ENCODE results near the gene SLX9.

The SLX9 gene

DNA sequence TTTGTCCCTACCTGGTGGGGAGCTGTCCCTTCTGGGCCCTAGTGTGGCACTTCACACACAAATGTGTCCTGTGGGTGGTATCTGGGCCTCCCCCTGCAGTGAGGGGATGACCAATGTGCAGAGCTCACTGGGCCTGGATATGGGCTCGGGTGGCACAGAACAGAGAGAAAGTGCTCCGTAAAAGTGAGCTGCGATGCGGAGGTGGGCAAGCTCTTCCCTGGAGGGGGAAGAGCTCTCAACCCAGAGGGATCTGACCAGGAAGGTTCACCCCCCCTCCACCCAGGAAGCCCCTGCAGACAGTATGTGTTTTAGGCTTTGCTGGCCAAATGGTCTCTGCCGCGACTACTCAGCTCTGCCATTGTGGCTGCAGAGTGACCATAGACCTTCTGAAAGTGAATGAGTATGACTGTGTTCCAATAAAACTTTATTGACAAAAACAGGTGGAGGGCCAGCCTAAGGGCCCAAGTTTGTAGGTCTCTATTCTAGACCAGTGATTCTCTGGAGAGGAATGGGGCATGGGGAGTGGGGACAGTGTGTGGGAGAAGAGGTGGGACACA, 10.5 kb upstream of the SLX9 start:
- DNase-seq (ENCODE audit: low read depth in 2 of 3, low spot score in 2 of 3), result no peak

DNA sequence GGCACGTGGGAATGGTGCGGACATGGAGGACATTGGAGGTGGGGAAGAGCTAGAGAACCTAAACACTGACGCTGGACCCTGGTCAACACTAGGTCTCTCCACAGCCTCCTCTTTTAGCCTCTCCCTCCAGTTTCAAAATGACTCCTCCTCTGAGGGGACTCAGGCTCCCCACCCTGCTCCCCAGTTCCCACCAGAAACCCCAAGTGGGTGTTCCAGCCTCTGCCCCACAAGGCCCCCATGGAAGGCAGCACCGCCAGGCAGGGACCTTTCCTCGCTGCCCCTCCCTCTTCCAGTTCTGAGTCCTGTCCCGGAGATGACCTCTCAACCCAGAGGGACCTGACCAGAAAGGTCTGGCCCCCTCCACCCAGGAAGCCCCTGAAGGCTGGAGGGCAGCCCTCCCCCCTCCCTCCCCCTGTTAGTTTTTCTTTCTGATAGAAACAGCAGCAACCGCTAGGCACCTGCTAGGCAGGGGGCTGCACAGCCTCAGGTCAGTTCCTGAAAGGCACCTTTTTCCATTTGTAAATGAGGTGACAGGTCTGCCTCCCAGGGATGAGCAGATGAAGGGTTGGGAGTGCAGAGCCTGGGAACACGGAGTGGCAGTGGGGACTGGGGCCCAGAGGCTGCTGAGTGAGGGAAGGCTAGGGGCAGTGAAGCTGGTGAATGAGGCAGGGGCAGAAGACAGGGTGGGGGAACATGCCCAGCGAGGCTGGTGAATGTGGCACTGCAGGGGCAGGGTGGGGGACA, 9.9 kb upstream of the SLX9 start:
- no peak for DNase-seq (ENCODE audit: low read depth in 2 of 3, low spot score in 2 of 3)

DNA sequence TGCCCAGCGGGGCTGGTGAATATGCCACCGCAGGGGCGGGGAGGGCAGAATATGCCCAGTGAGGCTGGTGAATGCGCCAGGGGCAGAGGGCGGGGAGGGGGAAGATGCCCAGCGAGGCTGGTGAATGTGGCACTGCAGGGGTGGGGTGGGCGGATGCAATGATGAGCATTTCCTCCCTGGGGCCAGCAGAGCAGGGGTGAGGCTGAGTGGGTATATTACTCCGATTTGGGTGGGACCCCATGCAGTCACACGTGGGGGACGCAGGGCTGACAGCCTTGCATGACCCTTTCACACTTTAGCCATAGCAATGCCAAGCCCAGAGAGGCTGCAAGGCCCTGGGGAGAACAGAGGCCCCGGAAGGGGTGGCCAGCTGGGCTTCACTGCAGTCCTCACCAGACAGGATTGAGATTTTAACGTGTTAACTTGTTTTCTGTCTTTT, 9.3 kb upstream of the SLX9 start:
- no peak for DNase-seq (ENCODE audit: low read depth in 2 of 3, low spot score in 2 of 3)

DNA sequence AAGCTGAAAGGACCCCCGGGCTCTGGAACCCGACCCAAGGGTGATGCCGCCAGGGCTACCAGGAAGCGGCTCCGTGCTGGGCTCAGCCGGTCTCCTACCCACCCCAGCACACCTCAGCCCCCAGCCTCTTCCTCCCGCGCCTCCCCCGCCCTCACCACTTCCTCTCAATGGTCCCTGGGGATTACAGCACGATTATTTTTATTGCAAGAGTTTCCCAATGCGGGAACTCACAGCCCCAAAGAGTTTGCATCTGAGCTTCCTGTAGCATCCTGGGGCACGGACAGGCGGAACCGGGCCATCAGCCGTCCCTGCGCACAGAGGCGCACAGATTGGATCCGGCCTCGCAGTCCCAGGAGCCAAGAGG, 8.7 kb upstream of the SLX9 start:
- DNase-seq (ENCODE audit: low read depth in 2 of 3, low spot score in 2 of 3), result no peak

DNA sequence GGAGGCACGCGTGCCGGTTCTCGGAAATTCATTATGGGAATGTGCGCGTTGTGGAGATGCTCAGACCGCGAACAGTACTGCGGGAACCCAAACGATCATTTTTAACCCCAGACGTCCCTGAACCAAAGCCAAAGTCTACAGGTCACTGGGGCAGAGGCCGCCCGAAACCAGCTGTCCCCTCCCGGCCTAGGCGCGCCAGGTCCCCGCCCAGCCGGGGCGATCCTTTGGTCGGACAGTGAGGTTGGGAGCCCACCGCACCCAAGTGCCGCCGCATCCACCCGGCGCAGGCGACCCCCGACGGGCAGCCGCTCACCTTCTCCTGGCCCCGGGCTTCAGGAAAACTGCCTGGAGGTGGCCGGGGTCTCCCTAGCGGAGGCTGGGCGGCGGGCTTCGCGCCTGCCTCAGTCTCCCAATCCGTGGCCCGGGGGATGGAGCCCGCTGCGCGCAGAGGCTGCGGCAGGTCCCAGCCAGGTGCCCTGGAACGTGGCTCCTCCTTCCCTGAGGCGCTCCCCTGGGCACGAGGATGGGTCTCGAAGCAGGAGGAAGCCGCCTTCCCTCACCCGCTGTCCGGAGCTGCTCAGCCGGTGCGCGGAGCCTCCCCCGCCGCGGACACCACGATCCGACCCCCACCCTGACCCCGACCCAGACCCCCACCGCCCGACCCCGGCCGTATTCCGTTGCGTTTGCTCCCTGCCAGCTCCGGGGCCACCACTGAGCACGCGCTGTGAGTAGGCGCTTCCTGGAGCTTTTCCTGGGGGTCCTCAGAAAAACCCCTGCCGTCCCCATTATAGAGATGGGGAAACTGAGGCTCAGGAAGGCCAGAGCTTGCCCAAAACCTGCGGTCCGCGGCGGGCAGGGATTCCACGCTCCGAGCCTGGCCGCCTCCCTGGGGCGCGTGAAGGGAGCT, 8.1 kb upstream of the SLX9 start:
- DNase-seq (ENCODE audit: low read depth in 2 of 3, low spot score in 2 of 3), result no peak

DNA sequence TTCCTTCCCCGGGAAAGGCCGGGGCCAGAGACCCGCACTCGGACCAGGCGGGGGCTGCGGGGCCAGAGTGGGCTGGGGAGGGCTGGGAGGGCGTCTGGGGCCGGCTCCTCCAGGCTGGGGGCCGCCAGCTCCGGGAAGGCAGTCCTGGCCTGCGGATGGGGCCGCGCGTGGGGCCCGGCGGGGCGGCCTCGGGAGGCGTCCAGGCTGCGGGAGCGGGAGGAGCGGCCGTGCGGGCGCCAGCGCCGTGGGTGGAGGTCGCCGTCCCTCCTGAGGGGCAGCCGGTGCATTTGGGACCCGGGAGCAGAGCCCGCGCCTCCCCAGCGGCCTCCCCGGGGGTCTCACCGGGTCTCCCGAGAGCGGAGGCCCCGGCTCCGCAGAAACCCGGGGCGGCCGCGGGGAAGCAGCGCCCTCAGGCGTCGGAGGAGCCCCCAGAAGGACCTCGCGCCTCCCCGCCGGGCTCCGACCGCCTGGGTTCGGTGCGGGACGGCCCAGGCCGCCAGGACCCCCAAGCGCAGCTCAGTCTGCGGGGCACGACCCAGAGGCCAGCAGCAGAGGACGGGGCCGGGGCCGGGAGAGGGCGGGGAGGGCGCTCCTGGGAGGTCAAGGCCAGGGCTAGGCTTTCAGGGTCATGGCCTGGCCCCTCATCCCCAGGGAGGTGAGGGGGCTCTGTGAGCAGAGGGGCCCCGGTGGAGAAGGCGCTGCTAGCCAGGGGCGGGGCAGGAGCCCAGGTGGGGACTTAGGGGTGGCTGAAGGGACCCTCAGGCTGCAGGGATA, 7.2 kb upstream of the SLX9 start:
- DNase-seq (ENCODE audit: low read depth in 2 of 3, low spot score in 2 of 3), result no peak

DNA sequence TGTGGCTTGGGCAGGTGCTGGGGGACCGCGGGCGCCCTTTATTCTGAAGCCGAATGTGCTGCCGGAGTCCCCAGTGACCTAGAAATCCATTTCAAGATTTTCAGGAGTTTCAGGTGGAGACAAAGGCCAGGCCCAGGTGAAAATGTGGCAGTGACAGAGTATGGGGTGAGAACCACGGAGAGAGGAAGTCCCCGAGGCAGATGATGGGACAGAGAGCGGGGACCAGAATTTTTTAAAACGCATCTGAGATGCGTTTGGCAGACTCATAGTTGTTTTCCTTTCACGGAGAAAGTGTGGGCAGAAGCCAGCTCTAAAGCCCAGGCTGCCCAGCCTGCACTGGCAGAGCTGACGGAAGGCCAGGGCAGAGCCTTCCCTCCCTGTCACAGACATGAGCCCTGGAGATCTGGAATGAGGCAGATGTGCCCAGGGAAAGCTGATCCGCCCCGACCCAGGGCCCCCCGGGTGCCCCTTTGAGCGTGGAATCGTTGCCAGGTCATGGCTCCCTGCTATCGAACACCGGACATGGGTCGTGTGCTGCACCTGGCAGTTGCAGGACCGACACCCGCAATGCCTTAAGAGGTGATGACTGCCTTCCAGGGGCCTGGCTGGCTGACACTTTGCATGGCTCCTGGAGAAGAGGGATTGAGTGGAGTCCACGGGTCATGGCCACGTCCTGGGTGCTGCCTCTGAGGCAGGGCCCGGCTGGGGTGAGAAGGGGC, 6.5 kb upstream of the SLX9 start:
- DNase-seq (ENCODE audit: low read depth in 2 of 3, low spot score in 2 of 3), result no peak

DNA sequence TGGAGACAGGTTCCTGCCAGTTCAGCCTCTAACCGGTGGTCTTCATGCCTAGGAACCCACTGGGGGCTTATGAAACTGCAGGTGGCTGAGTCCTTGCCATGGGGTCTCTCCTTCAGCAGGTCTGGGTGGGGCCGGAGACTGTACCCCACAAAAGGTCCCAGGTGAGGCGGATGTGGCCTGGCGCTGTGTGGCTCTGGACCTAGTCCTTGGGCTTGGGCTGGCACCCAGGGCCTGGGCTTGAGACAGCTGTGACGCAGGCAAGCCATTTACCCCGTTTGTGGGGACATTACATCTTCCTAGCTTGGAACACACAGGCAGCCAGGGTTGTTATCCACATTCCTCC, 5.9 kb upstream of the SLX9 start:
- no peak for DNase-seq (ENCODE audit: low read depth in 2 of 3, low spot score in 2 of 3)

DNA sequence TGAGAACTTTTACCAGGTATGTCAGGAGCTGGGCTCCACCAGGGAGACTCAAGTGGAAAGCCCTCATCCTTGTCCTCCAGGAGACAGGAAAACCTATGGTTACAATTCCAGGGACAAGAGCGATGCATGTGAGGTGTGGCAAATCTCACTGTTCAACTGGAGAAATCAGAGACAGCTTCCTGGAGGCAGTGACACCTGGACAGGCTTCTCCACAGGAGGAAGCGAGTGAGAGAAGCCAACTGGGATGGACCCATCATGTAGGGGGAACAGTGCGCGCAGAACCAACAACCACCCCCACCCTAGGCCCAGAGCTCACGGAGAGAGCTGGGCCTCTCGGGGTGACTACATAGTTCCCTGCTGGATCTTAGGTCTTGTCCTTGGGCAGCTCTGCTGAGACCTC, 5.6 kb upstream of the SLX9 start:
- DNase-seq (ENCODE audit: low read depth in 2 of 3, low spot score in 2 of 3), result no peak

DNA sequence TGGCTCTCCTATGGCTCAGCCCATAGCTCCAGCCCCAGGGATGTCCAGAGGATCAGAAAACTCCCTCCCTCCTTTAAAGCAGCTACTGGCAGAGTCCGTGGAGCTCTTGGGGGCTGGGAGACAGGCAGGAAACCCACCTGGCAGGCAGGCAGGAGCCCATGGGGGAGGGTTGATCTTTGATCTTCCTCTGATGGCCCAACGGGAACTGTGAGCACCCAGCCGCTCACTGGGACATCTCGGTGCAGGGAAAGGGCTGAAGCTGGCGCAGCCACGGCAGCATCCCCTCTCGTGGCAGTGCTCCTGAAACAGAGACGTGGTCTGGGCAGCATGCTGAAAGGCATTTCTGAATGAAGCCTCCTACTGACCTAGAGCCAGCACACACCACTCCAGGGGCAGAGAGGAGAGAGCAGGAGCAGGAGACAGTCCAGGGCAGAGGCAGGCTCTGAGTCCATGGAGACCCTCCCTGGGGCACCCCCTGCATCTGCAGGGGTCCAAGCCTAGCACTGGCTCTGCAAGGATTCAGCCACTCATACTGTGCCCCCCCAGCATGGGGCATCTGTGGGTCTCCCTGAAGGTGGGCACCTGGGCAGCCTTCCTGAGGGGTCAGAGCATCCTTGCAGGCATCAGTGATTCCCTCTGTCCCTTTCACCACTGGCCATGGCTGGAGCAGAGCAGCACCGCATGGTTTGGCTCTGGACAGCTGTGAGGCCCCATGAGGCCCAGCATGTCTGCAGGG, 4.9 kb upstream of the SLX9 start:
- DNase-seq (ENCODE audit: low read depth in 2 of 3, low spot score in 2 of 3), result no peak

DNA sequence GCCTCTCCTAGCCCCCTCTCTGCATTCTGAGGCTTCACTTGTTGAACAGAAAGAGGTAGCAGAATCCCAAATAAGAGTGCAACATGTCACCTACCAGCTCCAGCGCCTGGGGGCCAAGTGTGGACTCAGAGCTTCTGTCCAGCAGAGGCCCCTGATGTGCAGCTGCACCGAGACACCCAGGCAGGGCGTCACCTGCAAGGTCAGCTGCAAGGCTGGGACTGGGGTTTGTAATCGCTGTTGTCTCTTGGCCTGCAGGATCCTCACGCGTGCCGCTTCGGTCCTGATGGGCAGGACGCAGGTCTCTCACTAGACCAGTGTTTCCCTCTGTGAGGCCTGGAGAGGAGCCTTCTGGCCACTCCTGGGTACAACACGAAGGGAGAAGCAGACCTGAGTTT, 4.3 kb upstream of the SLX9 start:
- no peak for DNase-seq (ENCODE audit: low read depth in 2 of 3, low spot score in 2 of 3)

DNA sequence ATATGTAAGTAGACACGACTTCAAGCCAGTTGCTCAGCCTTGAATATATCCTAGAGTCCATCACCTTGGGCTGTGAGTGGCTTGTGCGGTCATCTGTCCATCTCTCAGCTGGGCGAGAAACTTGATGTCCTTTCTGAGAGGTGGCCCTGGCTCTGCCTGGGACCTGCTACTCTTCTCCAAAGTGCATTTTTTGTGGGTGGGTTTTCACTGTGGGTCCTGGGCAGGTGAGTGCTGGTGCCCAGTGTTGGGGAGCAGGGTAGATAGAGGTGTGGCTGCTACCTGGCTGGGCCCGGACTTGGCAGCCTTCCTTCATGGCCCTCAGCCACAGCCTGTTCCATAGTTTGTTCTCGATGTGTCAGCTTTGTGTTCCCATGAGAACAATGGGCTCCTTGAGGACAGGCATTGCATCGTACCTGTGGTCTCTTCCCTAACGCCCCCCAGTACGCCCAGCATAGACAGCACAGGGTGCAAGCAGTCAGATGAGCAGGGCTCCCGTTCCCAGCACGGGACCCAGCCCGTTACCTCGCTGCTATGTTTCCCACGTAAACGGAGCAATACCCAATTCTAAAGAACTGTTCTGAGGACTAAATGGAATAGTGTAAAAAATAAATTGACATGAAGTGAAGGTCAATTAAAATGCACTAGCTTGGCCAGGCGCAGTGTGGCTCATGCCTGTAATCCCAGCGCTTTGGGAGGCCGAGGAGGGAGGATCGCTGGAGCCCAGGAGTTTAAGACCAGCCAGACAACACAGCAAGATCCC, 877 bp upstream of the SLX9 start:
- no peak for DNase-seq (ENCODE audit: low read depth in 2 of 3, low spot score in 2 of 3)

DNA sequence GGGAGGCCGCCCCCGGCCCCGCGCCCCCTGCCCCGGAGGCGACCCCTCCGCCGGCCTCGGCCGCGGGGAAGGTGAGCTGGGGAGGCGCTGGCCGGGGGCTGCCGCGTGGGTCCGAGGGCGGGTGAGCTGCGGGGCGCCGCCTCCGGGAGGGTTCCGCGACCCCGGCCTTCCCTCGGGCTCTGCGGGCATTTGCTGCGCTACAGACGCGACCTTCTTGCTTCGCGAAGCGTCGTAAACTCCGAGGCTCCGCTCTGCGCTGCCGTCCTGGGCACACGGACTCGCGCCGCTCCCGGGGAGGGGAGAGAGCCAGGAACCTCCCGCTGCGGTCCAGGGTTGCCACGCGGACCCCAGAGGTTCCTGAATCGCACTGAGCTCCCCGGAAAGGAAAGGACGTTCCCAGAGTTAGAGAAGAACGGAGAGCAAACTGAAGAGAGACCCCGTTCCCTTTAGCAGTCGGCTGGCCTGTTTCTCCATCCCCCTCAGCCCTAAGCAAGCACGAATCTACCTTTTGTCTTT, 345 bp downstream of the SLX9 start:
- no peak for DNase-seq (ENCODE audit: low read depth in 2 of 3, low spot score in 2 of 3)

DNA sequence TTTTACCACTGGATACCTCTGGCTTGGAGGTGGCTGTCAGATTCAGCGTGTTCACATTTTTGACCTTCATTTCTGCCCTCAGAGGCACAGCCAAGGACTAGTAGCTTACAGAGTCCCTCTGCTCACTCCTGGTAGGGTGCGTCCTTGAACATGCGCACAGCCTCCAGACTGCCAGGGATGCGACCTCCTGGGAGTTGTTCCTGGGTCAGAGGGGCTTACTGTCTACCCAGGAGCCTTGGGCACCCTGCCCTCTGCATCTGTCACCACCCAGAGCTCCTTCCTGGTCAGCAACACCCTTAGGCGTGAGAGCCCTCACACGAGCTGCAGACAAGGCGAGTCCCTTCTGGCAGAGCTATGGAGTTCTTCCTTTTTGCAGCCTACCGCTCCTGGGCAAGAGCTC, 1.7 kb downstream of the SLX9 start:
- DNase-seq (ENCODE audit: low read depth in 2 of 3, low spot score in 2 of 3), result no peak

DNA sequence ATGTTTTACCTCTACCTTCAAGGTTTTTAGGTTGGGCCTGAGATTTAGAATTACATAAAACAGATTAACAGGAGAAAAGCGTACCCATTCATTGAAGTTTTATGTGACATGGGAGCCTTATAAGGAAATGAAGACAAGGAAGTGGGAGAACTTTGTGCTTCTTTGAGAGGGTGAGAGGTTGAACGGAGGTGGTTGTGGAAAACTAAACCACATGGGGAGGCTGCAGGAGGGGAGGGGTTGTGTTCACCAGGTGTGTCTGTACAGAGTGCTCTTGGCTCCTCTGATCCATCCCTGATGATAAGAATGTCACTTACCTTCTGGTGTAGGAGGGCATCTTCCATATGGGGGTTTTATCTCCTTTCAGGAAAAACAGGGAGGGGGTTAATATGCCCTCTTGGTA, 2.7 kb downstream of the SLX9 start:
- no peak for DNase-seq (ENCODE audit: low read depth in 2 of 3, low spot score in 2 of 3)

DNA sequence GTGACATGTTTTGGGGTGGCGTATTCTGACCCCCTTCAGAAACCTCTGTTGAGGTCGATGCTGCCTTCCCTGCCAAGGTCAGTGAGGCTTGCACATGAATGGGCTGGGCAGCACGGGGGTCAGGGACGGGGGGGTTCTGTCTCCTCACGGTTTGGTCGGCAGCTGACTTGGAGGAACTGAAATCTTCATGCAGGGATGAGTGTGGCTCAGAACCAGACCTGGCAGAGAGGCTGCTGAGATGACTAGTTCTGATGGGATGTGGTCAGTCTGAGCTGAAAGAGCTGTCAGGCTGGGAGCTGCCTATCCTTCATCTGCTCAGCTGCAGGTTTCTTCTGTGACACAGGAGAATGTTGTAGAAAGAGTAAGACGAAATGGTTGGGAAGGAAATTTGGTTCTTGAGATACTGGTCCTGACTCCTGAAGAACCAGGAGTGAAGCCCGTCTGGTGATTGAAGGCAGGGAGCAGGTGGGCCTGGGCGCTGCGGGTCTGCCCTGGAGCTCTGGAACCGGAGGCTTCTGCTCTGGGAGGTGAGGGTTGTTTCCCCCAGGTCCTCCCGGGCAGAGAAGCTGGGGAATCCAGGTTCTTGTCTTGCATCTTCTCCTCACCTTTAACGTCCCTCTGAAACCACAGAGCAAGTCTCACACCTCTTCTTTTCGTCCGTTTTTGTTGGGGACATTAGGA, 3.3 kb downstream of the SLX9 start:
- DNase-seq (ENCODE audit: low read depth in 2 of 3, low spot score in 2 of 3), result no peak

DNA sequence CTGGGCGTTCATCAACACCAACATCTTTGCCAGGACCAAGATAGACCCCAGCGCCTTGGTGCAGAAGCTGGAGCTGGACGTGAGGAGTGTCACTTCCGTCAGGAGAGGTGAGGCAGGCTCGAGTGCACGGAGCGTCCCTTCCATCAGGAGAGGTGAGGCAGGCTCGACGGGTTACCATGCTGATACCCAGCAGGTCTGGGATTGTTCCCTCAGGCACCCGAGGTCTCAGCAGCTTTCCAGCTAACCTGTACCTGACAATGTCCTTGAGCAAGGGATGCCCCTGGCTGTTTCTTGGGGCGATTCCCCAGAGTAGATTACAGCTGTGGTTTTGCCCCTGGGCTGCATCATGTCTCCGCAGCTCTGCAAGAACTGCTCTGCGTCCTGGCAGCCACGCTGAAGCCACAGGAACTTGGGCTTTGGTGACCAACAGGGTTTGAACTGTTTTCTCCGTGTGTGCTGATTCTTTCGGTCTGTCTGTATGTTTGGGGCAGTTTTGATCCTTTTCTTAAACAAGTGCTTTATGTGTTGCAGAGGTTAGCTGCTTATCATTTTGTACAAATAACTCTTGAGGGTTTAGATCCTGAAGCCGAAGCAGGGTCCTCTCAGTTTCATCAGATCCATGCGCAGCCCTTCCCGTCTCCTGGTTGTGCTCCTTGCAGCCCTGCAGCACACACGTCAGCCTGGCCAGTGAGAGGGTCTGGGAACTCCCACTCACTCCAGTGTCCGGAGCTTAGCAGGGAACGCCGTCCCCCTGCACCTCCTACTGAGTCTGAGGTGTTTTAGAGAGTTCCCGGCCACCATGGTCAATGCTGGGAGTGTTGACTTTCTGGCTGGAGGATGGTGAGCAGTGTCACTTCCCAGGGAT, 4.1 kb downstream of the SLX9 start:
- DNase-seq (ENCODE audit: low read depth in 2 of 3, low spot score in 2 of 3), result no peak

DNA sequence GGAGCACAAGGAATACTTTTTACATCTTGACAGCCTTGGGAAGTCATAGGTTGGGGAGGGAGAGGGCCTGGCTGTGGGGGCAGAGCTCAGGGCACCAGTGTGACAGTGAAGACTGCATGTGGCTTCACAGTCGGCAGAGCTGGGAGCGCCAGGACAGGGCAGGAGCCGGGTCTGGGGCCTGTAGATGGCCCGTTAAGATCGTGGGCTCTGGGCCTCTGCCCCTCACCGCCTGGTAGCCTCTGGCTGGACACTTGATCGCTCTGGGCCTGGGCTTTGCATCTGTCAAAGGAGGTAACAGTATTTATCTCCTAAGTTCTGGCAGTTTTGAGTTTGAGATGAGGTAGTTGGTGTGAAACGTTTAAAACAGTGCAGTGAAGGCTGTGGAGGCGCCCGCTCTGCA, 4.8 kb downstream of the SLX9 start:
- DNase-seq (ENCODE audit: low read depth in 2 of 3, low spot score in 2 of 3), result no peak
